Activated CD4-positive, alpha-beta T cell treated with anti-CD3 and anti-CD28 coated beads, Interleukin-2, amount 10 ng/mL, durations not matched to agents 24 days and 14 days (primary cell): ENCODE results near the gene WAS. TPM values are rescaled to one million over a fixed set of nuclear protein-coding genes. Genes with fewer than 3 reads are reported as not detected.

Experiments
- DNase-seq: peaks from one replicate; pipeline ENCODE4 v3.0.0; 2022
- H3K27ac Mint-ChIP-seq: one replicate; pipeline ENCODE4 v1.8.0; 2022; ENCODE audit warnings: mild to moderate bottlenecking, mixed read lengths
- H3K27me3 Mint-ChIP-seq: one replicate; pipeline ENCODE4 v1.8.0; 2022; ENCODE audit warnings: mixed read lengths
- H3K36me3 Mint-ChIP-seq: one replicate; pipeline ENCODE4 v1.8.0; 2022; ENCODE audit warnings: low read depth, mild to moderate bottlenecking, mixed read lengths
- H3K4me1 Mint-ChIP-seq: one replicate; pipeline ENCODE4 v1.8.0; 2021; ENCODE audit warnings: mixed read lengths
- H3K4me3 Mint-ChIP-seq: one replicate; pipeline ENCODE4 v1.8.0; 2022; ENCODE audit warnings: mild to moderate bottlenecking, moderate library complexity, mixed read lengths
- H3K9me3 Mint-ChIP-seq: one replicate; pipeline ENCODE4 v1.8.0; 2021; ENCODE audit warnings: mixed read lengths
- intact Hi-C: fragments of 100-400 bp; cut with micrococcal nuclease; formaldehyde crosslinking; loops from one replicate; pipeline ENCODE4 v1.15.1; 2023
- total RNA-seq: library from RNA; stranded (reverse); gene quantifications from 2 replicates; pipeline ENCODE4 v1.2.3, GENCODE V29; 2022

WAS gene
- total RNA-seq, 1 donor from 2014 or later, result 99.0 TPM

DNA sequence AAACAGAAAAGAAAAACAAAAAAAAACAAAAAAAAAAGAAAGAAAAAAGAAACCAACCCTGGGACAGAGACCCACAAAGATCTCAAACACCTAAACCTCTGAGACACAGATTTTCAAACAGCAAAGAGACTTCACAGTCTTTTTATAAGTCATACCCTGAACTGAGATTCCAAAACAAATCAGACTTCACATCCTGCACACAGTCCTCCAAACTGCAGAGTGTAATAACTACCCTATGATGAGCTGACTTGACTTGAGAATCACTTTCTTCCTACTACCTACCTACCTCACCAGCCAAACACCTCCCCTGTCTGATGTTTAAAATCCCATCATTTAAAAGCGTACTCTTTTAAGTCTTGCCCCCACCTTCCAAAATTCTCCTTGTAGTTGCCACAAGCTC lies 52.7 kb downstream of the WAS start:
- intact Hi-C loops, result loop anchor here (1.0 to 5.0 kb wide), 5 partner anchors 15 to 221 kb away; partner anchors contain the start of genes HDAC6, OTUD5, SUV39H1 and WAS
- peak overlapping the region; percentile 91 for H3K4me3 Mint-ChIP-seq
- H3K9me3 Mint-ChIP-seq, result no peaks in the 10 kb centered on the region
- H3K27ac Mint-ChIP-seq, result peak overlapping the region; percentile 89
- peaks cover 12% of the 10 kb centered on the region for H3K4me1 Mint-ChIP-seq
- no peaks in the 10 kb centered on the region for H3K27me3 Mint-ChIP-seq
- no peaks in the 10 kb centered on the region for H3K36me3 Mint-ChIP-seq
- peak; percentile 57 for DNase-seq

DNA sequence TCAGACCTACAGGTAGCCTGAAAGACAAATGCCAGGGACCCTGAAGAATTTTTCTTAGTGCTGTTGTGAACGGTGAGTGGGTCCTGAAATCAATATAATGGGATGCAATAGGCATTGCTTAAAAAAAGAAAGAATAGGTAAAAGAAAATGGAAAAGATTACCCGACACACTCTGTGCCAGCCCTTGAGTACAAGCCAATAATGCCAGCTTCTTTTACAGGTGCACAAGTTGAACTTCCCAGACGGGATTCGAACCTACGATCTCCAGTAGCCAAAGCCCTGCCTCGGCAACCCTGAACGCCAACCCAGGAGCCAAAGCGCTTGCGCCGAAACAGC lies 53.2 kb downstream of the WAS start:
- H3K36me3 Mint-ChIP-seq, result no peaks in the 10 kb centered on the region
- no peak for DNase-seq
- peaks cover 12% of the 10 kb centered on the region for H3K4me1 Mint-ChIP-seq
- peak overlapping the region; percentile 91 for H3K4me3 Mint-ChIP-seq
- H3K27ac Mint-ChIP-seq, result peak overlapping the region; percentile 89
- H3K9me3 Mint-ChIP-seq, result no peaks in the 10 kb centered on the region
- H3K27me3 Mint-ChIP-seq, result no peaks in the 10 kb centered on the region
- intact Hi-C loops, result loop anchor here (1.0 to 5.0 kb wide), 6 partner anchors 14 to 220 kb away; partner anchors contain the start of genes HDAC6, OTUD5, SUV39H1 and WAS

DNA sequence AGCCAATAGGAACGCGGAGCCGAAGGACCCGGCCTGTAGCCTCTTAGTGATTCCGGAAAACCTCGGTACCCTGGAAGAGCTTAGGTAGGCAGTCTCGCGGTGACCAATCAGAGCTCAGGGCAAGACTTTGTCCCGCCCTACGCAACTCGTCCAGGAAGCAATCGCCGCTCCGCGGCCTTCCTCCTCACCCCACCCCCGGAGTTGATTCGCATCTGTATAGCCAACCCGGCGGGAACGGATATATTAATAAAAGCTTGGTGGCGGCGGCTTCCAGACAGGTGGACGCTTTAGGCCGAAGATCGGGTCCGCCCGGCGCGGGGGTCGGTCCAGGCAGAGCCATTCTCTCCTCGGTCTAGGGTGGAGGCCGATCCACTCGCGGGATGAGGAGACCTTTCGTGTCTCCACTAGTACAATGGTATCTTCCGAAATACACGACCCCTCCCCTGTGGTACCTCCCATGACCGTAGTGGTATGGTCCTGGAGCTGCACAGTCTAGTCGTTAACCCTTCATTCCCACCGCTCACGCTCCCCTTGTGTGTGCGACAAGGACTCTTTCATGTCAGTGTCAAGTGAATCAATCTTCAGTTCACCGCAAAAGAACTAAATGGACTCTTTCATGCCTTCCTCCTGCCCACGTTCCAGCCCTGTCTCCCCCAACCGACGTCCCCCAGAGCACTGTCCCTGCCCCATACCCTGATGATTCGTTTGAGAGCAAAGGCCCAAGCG lies 53.8 kb downstream of the WAS start:
- Mint-ChIP-seq H3K36me3 (no peaks in the 10 kb centered on the region), H3K27ac (peak overlapping the region; percentile 89), H3K4me1 (peaks cover 12% of the 10 kb centered on the region), H3K4me3 (peak overlapping the region; percentile 91), H3K9me3 (no peaks in the 10 kb centered on the region), H3K27me3 (no peaks in the 10 kb centered on the region)
- peak; percentile 96 for DNase-seq
- intact Hi-C loops, result loop anchor here (1.0 to 5.0 kb wide), 5 partner anchors 24 to 220 kb away; partner anchors contain the start of genes HDAC6, OTUD5, SUV39H1 and WAS

DNA sequence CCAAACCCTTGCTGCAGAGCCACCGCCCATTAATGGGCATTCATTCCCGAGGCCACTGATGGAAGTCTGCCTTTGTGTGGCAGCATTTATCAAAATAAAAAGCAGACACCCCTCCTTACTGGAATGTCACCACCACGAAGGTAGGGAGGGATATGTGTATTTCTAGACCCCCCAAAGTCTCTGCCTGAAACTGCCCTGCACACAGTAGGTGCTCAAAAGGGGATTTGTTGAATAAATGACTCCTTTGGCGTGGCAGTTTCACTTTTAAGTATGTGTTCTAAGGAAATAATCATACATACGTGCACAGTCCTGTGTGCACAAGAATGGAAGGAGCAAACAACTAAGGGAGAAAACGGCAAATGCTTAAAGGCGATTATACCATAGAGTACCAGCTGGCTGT lies 54.3 kb downstream of the WAS start:
- Mint-ChIP-seq H3K4me1 (peaks cover 12% of the 10 kb centered on the region), H3K27me3 (no peaks in the 10 kb centered on the region), H3K9me3 (no peaks in the 10 kb centered on the region), H3K36me3 (no peaks in the 10 kb centered on the region), H3K4me3 (peak overlapping the region; percentile 91), H3K27ac (peak overlapping the region; percentile 89)
- intact Hi-C loops, result loop anchor here (1.0 to 5.0 kb wide), 5 partner anchors 25 to 219 kb away; partner anchors contain the start of genes HDAC6, OTUD5, SUV39H1 and WAS
- DNase-seq, result no peak

Other genes starting within 250 kb of the WAS start
- gene SLC38A5, start 213.5 kb upstream of the WAS start, total RNA-seq, result 195 and 210 TPM in 2 replicates
- 95.6 and 101 TPM in 2 replicates for gene FTSJ1, start 207.6 kb upstream of the WAS start, total RNA-seq
- gene PORCN, start 174.8 kb upstream of the WAS start, total RNA-seq, result 11.5 and 12.9 TPM in 2 replicates
- gene EBP, start 162.0 kb upstream of the WAS start, total RNA-seq, result 159 and 163 TPM in 2 replicates
- 14.0 and 15.9 TPM in 2 replicates for gene TBC1D25, start 144.1 kb upstream of the WAS start, total RNA-seq
- 317 and 318 TPM in 2 replicates for gene RBM3, start 109.3 kb upstream of the WAS start, total RNA-seq
- 43.8 and 44.9 TPM in 2 replicates for gene WDR13, start 86.3 kb upstream of the WAS start, total RNA-seq
- 27.6 and 32.2 TPM in 2 replicates for gene SUV39H1, start 12.9 kb downstream of the WAS start, total RNA-seq
- not detected in 2 replicates for gene GLOD5, start 77.9 kb downstream of the WAS start, total RNA-seq
- not detected in 2 replicates for gene GATA1, start 102.8 kb downstream of the WAS start, total RNA-seq
- gene HDAC6, start 118.3 kb downstream of the WAS start, total RNA-seq, result 50.6 and 55.2 TPM in 2 replicates
- gene ERAS, start 142.7 kb downstream of the WAS start, total RNA-seq, result not detected in 2 replicates
- gene PCSK1N, start 151.8 kb downstream of the WAS start, total RNA-seq, result 0.33 TPM in 1 of 2 replicates, not detected in the other
- 72.0 and 75.1 TPM in 2 replicates for gene TIMM17B, start 214.0 kb downstream of the WAS start, total RNA-seq
- gene PQBP1, start 214.1 kb downstream of the WAS start, total RNA-seq, result 104 and 114 TPM in 2 replicates
- gene SLC35A2, start 227.8 kb downstream of the WAS start, total RNA-seq, result 19.5 and 22.8 TPM in 2 replicates
- 391 and 394 TPM in 2 replicates for gene PIM2, start 235.2 kb downstream of the WAS start, total RNA-seq